ENCODE results near the gene PPP2R1A. TPM values are rescaled to one million over a fixed set of nuclear protein-coding genes. Genes with fewer than 3 reads are reported as not detected.

Gene PPP2R1A
- total RNA-seq, 1 donor from 2014 or later = 367 TPM

DNA sequence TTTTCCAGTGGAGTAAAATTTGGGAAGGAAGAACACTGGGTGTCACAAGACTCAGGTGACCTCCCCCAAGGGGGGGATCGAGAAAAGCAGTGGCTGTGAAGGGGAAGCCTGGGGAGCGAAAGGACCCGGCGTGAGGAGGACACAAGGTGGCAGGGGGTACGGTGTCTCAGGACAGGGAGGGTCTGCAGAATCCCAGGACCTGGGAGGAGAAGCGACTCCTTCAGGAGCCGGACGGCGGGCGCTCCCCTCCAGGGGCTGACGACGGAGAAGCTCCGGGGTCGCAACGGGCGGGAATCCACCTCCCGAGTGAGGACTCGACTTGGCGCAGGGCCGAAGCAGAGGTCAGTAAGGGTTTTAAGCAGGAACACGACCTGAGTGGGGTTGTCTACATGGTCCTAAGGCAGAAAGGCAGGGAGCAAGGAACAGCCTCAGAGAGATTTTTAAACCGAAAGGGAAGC, 19.0 kb upstream of the PPP2R1A start:
- H3K4me3 ChIP-seq (ENCODE audit: low read depth, low read length) = peak overlapping the region; percentile 99
- no peak for DNase-seq (ENCODE audit: low read depth)
- TF ChIP-seq, protein P1, sequence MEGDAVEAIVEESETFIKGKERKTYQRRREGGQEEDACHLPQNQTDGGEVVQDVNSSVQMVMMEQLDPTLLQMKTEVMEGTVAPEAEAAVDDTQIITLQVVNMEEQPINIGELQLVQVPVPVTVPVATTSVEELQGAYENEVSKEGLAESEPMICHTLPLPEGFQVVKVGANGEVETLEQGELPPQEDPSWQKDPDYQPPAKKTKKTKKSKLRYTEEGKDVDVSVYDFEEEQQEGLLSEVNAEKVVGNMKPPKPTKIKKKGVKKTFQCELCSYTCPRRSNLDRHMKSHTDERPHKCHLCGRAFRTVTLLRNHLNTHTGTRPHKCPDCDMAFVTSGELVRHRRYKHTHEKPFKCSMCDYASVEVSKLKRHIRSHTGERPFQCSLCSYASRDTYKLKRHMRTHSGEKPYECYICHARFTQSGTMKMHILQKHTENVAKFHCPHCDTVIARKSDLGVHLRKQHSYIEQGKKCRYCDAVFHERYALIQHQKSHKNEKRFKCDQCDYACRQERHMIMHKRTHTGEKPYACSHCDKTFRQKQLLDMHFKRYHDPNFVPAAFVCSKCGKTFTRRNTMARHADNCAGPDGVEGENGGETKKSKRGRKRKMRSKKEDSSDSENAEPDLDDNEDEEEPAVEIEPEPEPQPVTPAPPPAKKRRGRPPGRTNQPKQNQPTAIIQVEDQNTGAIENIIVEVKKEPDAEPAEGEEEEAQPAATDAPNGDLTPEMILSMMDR (conservative IDR thresholded peaks at IDR 0.05; ENCODE audit: low read depth, low read length) = no peak

DNA sequence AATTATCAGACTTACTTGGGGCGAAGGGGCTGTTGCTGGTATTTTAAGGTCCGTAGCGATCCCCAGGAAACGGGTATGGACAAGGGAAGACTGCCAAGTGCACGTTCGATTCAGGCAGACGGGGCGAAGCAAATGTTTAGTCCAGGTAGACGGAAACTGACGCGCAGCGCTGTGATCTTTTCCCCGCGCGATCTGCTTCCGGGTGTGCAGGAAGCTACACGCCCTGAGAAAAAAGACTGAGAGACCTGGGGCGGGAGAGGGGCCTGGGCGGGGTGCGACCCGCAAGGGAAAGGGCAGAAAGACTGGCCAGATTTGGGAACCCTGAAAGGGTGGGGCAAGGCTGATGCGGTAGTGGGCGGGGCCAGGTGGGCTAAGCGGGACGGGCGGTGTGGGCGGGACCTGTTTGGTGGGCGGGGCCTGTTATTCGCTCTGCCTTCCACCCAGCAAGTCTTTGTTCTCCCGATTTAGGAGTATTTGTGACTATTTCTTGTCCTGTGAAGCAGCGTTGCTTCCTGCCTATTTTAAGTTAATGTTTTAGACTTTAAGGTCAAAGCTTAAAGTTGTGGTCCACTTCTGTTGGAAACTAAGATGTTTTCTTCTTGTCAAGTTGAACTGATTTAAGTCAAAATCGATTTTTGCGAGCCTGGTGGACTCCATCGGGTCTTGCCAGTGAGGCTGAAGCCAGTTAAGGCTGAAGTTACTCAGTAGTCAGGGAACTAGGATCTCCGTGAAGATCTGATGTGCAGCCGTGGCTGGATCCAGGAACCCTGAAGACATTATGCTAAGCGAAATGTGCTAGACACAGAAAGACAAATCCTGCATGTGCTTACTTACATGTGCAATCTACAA, 18.3 kb upstream of the PPP2R1A start, which contains the start of gene ZNF836:
Gene ZNF836 (minus strand): TSS at position 301 of the 849 bp plus-strand sequence. CDS start 3,549 bp downstream, outside the sequence.
- no peak for DNase-seq (ENCODE audit: low read depth)
- TF ChIP-seq, protein P1 (conservative IDR thresholded peaks at IDR 0.05; ENCODE audit: low read depth, low read length) = no peak
- H3K4me3 ChIP-seq (ENCODE audit: low read depth, low read length) = peak within 1 kb of the TSS; percentile 99

DNA sequence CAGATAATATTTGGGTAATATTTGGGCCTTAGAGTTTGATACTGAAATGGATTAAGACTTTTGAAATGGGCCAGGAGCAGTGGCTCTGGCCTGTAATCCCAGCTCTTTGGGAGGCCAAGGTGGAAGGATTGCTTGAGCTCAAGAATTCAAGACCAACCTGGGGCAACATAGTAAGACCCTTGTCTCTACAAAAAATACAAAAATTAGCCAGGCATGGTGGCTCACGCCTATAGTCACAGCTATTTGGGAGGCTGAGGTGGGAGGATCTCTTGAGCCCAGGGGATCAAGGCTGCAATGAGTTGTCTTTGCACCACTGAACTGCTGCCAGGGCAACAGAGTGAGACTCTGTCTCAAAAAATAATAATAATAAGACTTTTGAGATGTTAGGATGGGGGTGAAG, 17.5 kb upstream of the PPP2R1A start:
- no peak for DNase-seq (ENCODE audit: low read depth)
- TF ChIP-seq, protein P1 (conservative IDR thresholded peaks at IDR 0.05; ENCODE audit: low read depth, low read length) = no peak
- peak overlapping the region; percentile 99 for H3K4me3 ChIP-seq (ENCODE audit: low read depth, low read length)

DNA sequence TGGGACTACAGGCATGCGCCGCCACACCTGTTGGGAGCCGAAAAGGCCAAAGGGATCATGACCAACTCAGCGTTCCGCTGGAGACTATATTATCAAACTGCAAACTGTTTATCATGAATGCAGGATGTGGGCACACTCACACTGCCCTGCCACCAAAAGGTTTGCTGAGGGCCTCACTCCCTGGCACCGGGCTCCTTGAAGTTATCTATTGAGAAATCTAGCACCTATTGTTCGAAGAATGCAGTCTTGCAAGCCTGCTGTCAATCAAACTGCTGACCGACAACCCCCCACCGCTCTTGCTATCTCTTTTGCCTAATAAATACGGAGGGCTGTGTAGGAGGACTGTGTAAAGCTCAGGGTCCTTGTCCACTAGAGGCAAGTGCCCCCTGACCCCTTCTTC, 13.3 kb upstream of the PPP2R1A start:
- H3K4me3 ChIP-seq (ENCODE audit: low read depth, low read length) = no peak overlapping the region
- no peak for DNase-seq (ENCODE audit: low read depth)
- TF ChIP-seq, protein P1 (conservative IDR thresholded peaks at IDR 0.05; ENCODE audit: low read depth, low read length) = no peak

DNA sequence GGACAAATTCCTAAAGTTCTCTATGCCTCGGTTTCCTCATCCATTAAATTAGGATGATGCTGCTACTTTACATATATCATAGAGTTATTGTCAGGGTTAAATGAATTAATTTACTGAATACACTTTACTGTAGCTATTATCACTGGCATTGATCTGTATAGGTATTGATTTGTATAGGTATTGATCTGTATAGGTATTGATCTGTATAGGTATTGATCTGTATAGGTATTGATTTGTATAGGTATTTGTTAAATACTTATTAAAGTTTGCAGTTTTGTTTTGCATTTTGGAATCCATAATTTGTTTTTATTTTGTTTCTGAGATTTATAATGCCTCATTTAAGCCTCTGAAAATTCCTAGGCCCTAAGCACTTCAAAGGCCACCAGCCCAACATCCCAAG, 2.4 kb upstream of the PPP2R1A start:
- no peak for DNase-seq (ENCODE audit: low read depth)
- TF ChIP-seq, protein P1 (conservative IDR thresholded peaks at IDR 0.05; ENCODE audit: low read depth, low read length) = no peak
- H3K4me3 ChIP-seq (ENCODE audit: low read depth, low read length) = no peak overlapping the region

DNA sequence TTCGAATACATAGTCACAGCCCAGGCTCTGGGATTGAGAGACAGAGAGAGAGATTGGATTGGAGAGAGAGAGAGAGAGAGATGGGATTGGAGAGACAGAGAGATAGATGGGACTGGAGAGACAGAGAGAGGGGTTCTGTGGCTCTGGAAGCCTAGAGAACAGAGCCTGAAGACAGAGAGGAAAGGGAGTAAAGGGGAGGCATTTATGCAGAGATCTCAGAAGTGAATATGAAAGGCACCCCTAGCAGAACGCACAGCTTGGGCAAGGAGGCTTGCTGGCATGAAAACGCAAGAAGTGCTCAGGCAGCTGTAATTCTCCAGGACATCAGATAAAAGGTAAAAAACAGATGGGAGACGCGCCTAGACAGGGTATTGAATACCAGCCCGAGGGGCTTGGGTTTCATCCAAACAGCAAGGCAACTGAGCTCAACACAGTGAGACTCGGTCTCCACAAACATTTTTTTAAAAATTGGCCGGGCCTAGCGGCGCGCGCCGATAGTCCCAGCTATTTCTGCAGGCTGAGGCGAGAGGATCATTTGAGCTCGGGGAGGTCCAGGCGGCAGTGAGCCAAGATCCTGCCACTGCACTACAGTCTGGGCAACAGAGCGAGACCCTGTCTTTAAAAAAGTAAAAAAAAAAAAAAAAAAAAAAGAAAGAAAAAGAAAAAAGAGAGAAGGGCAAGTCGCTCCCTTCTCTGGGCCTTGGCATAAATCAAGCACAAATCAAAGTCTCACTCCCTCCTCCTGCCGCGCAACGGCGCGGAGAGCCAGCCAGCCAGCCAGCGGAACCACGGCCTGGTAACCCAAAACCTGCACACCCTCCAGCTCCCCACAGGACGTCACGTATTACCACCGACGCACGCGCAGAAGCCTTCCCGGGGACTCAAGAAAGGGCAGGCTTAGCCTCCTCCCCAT, 774 bp upstream of the PPP2R1A start:
- no peak for DNase-seq (ENCODE audit: low read depth)
- H3K4me3 ChIP-seq (ENCODE audit: low read depth, low read length) = peak overlapping the region; percentile 63
- TF ChIP-seq, protein P1 (conservative IDR thresholded peaks at IDR 0.05; ENCODE audit: low read depth, low read length) = no peak
